ENCODE data around the gene DGKH. TPM values are rescaled to one million over a fixed set of nuclear protein-coding genes. Genes with fewer than 3 reads are reported as not detected.

Gene DGKH
- total and polyA plus RNA-seq, 2 donors (not counting 1 experiment from before 2014, with no cell fraction given) = 0.06 to 0.67 TPM

DNA sequence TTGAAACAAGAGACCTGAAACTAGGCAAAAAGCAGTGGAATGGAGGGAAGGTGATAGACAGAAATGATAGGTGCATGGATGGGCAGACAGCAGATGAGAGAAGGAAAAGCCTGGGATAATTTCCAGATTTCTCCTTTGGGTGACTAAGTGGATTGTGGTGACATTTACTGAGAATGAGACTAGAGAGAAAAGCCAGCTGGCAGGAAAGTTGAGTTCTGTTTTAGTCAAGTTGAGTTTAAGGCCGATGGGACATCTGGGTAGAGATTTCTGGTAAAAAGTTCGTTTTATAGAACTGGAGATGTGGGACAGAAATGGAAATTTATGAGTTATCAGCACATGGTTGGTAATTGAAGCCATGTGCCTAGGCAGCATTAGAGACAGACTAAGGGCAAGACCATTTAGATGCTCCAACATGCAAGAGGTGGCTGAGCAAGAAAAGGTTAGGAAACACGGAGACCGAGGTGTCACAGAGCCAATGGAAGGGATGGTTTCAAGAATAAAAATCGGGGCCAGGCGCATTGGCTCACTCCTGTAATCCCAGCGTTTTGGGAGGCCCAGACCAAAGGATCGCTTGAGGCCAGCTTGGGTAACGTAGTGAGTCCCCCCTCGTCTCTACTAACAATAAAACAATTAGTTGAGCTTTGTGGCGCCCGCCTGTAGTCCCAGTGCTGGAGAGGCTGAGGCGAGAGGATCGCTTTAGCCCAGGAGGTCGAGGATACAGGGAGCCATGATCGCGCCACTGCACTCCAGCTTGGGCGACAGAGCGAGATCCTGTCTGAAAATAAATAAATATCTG is 9.6 kb upstream of the DGKH start:
- H3K9me3 ChIP-seq (ENCODE audit: control extremely low read depth in 1 of 3, control insufficient read depth in 2 of 3, insufficient read depth in 1 of 3, low read length in 2 of 3) = peaks cover 0 to 8% (median 5%) of the 10 kb centered on the region in 3 donors
- 93% methylated on average over 19 of the region's 19 CpGs for WGBS (ENCODE audit: insufficient coverage)
- H3K79me2 ChIP-seq (ENCODE audit: control insufficient read depth, insufficient read depth, low read length) = no peaks in the 10 kb centered on the region
- intact Hi-C loops (cut with micrococcal nuclease) = loop anchor here (5.0 kb wide), 1 partner anchor 122 kb away; no protein-coding TSS in a partner anchor
- POLR2A ChIA-PET = no interaction called here
- no peak for TF ChIP-seq EZH2 (IDR thresholded peaks at IDR 0.05; ENCODE audit: borderline replicate concordance, insufficient read depth, low read depth, low read length, poor library complexity, severe bottlenecking)
- TF ChIP-seq, protein P1, sequence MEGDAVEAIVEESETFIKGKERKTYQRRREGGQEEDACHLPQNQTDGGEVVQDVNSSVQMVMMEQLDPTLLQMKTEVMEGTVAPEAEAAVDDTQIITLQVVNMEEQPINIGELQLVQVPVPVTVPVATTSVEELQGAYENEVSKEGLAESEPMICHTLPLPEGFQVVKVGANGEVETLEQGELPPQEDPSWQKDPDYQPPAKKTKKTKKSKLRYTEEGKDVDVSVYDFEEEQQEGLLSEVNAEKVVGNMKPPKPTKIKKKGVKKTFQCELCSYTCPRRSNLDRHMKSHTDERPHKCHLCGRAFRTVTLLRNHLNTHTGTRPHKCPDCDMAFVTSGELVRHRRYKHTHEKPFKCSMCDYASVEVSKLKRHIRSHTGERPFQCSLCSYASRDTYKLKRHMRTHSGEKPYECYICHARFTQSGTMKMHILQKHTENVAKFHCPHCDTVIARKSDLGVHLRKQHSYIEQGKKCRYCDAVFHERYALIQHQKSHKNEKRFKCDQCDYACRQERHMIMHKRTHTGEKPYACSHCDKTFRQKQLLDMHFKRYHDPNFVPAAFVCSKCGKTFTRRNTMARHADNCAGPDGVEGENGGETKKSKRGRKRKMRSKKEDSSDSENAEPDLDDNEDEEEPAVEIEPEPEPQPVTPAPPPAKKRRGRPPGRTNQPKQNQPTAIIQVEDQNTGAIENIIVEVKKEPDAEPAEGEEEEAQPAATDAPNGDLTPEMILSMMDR (IDR thresholded peaks at IDR 0.05) = no peak
- peak overlapping the region; percentile 97 for H3K4me2 ChIP-seq (replicated peaks; ENCODE audit: low read depth, low read length, poor library complexity, severe bottlenecking)
- no peak overlapping the region for H3K27ac ChIP-seq (ENCODE audit: low read length in 2 of 2)
- H3K36me3 ChIP-seq (replicated peaks in 1 of 2; ENCODE audit: control extremely low read depth in 1 of 2, control insufficient read depth in 1 of 2, extremely low read depth in 1 of 2, insufficient read depth in 2 of 2, low read length in 1 of 2) = no peaks in the 10 kb centered on the region
- DNase-seq (no peak), ATAC-seq (ENCODE audit: low read depth) (no peak)
- CTCF ChIA-PET = no interaction called here
- H3K4me1 ChIP-seq (ENCODE audit: control insufficient read depth in 2 of 2, insufficient read depth in 2 of 2, low read length in 2 of 2) = peaks cover 11 to 19% of the 10 kb centered on the region in 2 donors
- no peak overlapping the region for H2AFZ ChIP-seq (ENCODE audit: insufficient read depth, low read depth, low read length, poor library complexity, severe bottlenecking)
- peak overlapping the region; percentile 8 for H3K27ac Mint-ChIP-seq
- peaks cover 18% of the 10 kb centered on the region for H3K27me3 Mint-ChIP-seq
- no peak overlapping the region for H3K4me3 ChIP-seq (ENCODE audit: control extremely low read depth in 1 of 5, extremely low read depth in 1 of 5, insufficient read depth in 1 of 5, low read depth in 2 of 5, low read length in 4 of 5)
- peaks cover 0 to 23% (median 10%) of the 10 kb centered on the region in 4 experiments for H3K27me3 ChIP-seq (replicated peaks in 1 of 4; ENCODE audit: control extremely low read depth in 1 of 4, control insufficient read depth in 3 of 4, insufficient read depth in 4 of 4, low read length in 3 of 4)
- H3K9ac ChIP-seq (ENCODE audit: low read length) = no peak overlapping the region
- no peaks in the 10 kb centered on the region for H4K20me1 ChIP-seq (ENCODE audit: control insufficient read depth, insufficient read depth, low read length, poor library complexity, severe bottlenecking)
- no peaks in the 10 kb centered on the region for H3K9me3 Mint-ChIP-seq (ENCODE audit: insufficient read depth)
- peak overlapping the region; percentile 93 for H3K4me3 Mint-ChIP-seq
- peaks cover 20% of the 10 kb centered on the region for H3K4me1 Mint-ChIP-seq

DNA sequence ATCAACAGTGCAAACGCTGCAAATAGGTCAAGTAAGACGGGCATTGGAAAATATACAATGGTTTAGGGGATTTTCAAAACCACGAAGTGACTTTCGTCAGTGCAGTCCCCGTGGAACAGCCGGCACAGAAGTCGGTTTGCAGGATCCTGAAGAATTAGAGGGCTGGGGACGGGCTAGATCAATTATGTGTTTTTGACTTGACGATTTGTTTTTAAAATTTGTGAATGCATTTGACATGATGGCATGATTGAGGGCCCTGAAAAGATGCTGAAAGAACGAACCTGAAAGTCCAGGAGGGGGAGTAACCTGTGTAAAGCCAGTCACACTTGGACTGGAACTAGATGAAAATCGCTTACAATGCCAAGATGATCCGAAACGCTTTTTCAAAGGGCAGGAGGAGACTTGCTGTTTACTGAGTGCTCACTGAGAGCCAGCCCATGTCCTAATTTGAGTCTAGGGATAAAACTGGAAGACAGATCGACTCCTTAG is 8.9 kb upstream of the DGKH start:
- Histone ChIP-seq H4K20me1 (ENCODE audit: control insufficient read depth, insufficient read depth, low read length, poor library complexity, severe bottlenecking) (no peaks in the 10 kb centered on the region), H3K36me3 (replicated peaks in 1 of 2; ENCODE audit: control extremely low read depth in 1 of 2, control insufficient read depth in 1 of 2, extremely low read depth in 1 of 2, insufficient read depth in 2 of 2, low read length in 1 of 2) (no peaks in the 10 kb centered on the region), H3K27ac (ENCODE audit: low read length in 2 of 2) (no peak overlapping the region), H3K9me3 (ENCODE audit: control extremely low read depth in 1 of 3, control insufficient read depth in 2 of 3, insufficient read depth in 1 of 3, low read length in 2 of 3) (peaks cover 0 to 8% (median 4%) of the 10 kb centered on the region in 3 donors), H2AFZ (ENCODE audit: insufficient read depth, low read depth, low read length, poor library complexity, severe bottlenecking) (peak overlapping the region; percentile 70), H3K9ac (ENCODE audit: low read length) (peak overlapping the region; percentile 54), H3K4me3 (ENCODE audit: control extremely low read depth in 1 of 5, extremely low read depth in 1 of 5, insufficient read depth in 1 of 5, low read depth in 2 of 5, low read length in 4 of 5) (peak overlapping the region; percentile 61 to 75 (median 66)), H3K27me3 (replicated peaks in 1 of 4; ENCODE audit: control extremely low read depth in 1 of 4, control insufficient read depth in 3 of 4, insufficient read depth in 4 of 4, low read length in 3 of 4) (peaks cover 0 to 20% (median 8%) of the 10 kb centered on the region in 4 experiments), H3K79me2 (ENCODE audit: control insufficient read depth, insufficient read depth, low read length) (no peaks in the 10 kb centered on the region), H3K4me1 (ENCODE audit: control insufficient read depth in 2 of 2, insufficient read depth in 2 of 2, low read length in 2 of 2) (peaks cover 11 to 19% of the 10 kb centered on the region in 2 donors), H3K4me2 (replicated peaks; ENCODE audit: low read depth, low read length, poor library complexity, severe bottlenecking) (peak overlapping the region; percentile 97)
- ChIA-PET POLR2A (no interaction called here), CTCF (no interaction called here)
- Mint-ChIP-seq H3K4me1 (peaks cover 20% of the 10 kb centered on the region), H3K27me3 (peaks cover 16% of the 10 kb centered on the region), H3K4me3 (peak overlapping the region; percentile 93), H3K9me3 (ENCODE audit: insufficient read depth) (no peaks in the 10 kb centered on the region), H3K27ac (peak overlapping the region; percentile 81)
- WGBS (ENCODE audit: insufficient coverage) = 12% methylated on average over 13 of the region's 14 CpGs
- DNase-seq (no peak), ATAC-seq (ENCODE audit: low read depth) (peak; percentile 1)
- intact Hi-C loops (cut with micrococcal nuclease) = loop anchor here (5.0 kb wide), 1 partner anchor 122 kb away; no protein-coding TSS in a partner anchor
- no peak for TF ChIP-seq EZH2 (IDR thresholded peaks at IDR 0.05; ENCODE audit: borderline replicate concordance, insufficient read depth, low read depth, low read length, poor library complexity, severe bottlenecking)
- TF ChIP-seq, protein P1 (IDR thresholded peaks at IDR 0.05) = no peak

Data from B cell (primary cell).